Measurements from ENCODE around the gene CYTIP.
"Not testable (repeated sequence)": the region's sequence is repeated elsewhere in the genome, so short reads cannot be mapped to it uniquely, and the experiment has no call there.

The CYTIP gene

DNA sequence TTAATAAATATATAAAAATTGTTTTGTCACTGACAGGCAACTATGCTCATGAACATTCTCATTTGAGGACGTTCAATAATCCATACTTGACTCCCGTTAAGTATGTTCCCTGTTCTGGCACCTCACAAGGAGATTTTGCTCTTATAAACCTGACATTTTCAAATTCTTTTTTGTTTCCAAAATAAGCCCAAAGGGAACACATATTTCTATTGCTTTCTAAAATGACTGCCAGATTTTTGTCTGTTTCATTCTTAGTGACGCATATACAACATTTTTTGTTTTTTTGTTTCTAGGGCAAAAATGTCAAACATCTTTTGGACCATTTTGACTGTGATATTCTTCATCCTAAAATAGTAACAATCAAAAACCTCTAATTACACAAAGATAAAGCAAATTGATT, 50.5 kb downstream of the CYTIP start:
- in situ Hi-C loops (cut with MboI; ENCODE audit: low pct_unique_long_range_greater_than_20kb, low sequenced_read_pairs, unreplicated experiment): no loop called here
- no peak for DNase-seq (ENCODE audit: low spot score)
- TF ChIP-seq, protein P1, sequence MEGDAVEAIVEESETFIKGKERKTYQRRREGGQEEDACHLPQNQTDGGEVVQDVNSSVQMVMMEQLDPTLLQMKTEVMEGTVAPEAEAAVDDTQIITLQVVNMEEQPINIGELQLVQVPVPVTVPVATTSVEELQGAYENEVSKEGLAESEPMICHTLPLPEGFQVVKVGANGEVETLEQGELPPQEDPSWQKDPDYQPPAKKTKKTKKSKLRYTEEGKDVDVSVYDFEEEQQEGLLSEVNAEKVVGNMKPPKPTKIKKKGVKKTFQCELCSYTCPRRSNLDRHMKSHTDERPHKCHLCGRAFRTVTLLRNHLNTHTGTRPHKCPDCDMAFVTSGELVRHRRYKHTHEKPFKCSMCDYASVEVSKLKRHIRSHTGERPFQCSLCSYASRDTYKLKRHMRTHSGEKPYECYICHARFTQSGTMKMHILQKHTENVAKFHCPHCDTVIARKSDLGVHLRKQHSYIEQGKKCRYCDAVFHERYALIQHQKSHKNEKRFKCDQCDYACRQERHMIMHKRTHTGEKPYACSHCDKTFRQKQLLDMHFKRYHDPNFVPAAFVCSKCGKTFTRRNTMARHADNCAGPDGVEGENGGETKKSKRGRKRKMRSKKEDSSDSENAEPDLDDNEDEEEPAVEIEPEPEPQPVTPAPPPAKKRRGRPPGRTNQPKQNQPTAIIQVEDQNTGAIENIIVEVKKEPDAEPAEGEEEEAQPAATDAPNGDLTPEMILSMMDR (IDR thresholded peaks at IDR 0.05; ENCODE audit: extremely low read depth, insufficient read depth, missing control alignments): no peak

DNA sequence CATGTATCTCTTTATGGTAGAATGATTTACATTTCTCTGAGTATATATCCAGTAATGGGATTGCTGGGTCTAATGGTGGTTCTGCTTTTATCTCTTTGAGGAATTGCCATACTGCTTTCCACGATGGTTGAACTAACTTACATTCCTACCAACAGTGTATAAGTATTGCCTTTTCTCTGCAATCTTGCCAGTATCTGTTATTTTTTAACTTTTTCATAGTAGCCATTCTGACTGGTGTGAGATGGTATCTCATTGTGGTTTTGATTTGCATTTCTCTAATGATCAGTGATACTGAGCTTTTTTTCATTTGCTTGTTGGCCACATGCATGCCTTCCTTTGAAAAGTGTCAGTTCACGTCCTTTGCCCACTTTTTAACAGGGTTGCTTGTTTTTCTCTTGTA, 55.1 kb downstream of the CYTIP start:
- DNase-seq (ENCODE audit: low spot score): no peak
- in situ Hi-C loops (cut with MboI; ENCODE audit: low pct_unique_long_range_greater_than_20kb, low sequenced_read_pairs, unreplicated experiment): no loop called here
- TF ChIP-seq, protein P1 (IDR thresholded peaks at IDR 0.05; ENCODE audit: extremely low read depth, insufficient read depth, missing control alignments): no peak

DNA sequence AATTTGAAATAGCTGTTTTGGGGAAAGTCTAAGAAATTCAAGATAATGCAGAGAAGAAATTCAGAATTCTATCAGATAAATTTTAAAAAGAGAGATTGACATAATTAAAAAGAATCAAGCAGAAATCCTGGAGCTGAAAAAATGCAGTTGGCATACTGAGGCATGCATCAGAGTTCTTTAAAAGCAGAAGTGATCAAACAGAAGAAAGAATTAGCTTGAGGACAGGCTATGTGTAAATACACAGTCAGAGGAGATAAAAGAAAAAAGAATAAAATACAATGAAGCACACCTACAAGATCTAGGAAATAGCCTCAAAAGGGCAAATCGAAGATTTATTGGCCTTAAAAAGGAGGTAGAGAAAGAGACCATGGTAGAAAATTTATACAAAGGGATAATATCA, 57.1 kb downstream of the CYTIP start:
- in situ Hi-C loops (cut with MboI; ENCODE audit: low pct_unique_long_range_greater_than_20kb, low sequenced_read_pairs, unreplicated experiment): no loop called here
- TF ChIP-seq, protein P1 (IDR thresholded peaks at IDR 0.05; ENCODE audit: extremely low read depth, insufficient read depth, missing control alignments): no peak
- DNase-seq (ENCODE audit: low spot score): no peak

DNA sequence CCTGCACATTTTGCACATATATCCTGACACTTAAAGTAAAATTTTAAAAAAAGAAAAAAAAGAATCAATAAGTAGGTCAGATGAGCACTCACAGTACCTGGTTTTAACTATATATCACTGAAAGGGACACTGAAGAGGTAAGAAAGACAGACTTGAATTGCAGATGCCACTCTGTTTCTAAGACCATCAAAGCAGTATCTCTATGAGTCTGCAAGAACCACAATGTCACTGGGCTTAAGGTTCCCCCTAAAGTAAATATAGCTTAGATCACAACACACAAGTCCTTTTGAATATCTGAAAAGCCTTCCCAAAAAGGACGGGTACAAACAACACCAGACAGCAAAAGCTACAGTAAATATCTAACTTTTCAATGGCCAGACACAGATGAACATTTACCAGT, 57.6 kb downstream of the CYTIP start:
- in situ Hi-C loops (cut with MboI; ENCODE audit: low pct_unique_long_range_greater_than_20kb, low sequenced_read_pairs, unreplicated experiment): no loop called here
- no peak for DNase-seq (ENCODE audit: low spot score)
- TF ChIP-seq, protein P1 (IDR thresholded peaks at IDR 0.05; ENCODE audit: extremely low read depth, insufficient read depth, missing control alignments): no peak

DNA sequence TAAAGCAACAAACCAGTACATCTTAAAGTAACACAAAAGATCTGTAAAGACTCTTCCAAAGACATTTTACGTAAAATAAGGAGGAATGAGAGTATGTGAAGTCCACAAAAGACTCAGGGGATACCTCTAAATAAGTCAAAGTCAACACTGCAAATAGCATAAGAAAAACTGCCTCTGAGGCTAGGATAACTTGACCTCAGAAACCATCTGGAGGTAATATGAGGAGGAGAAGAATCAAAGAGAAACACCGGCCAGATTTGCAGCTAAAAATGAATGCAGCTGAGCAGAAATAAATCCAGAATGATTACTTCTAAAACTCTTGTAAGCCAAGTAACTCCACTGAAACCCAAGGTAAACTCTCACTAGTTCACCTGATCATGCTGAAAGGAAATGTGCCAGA, 66.0 kb downstream of the CYTIP start:
- TF ChIP-seq, protein P1 (IDR thresholded peaks at IDR 0.05; ENCODE audit: extremely low read depth, insufficient read depth, missing control alignments): no peak
- no peak for DNase-seq (ENCODE audit: low spot score)
- in situ Hi-C loops (cut with MboI; ENCODE audit: low pct_unique_long_range_greater_than_20kb, low sequenced_read_pairs, unreplicated experiment): no loop called here

DNA sequence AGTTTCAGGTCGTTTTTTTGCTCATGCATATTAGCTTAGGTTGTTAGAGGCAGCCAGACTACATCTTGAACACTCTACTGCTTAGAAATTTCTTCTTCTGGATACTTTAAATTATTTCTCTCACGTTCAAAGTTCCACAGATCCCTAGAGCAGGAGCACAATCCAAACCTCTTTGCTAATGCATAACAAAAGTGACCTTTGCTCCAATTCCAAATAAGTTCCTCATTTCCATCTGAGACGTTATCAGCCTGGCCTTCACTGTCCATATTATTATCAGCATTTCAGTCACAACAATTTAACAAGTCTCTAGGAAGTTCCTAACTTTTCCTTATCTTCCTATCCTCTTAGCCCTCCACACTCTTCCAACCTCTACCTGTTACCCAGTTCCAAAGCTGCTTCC, 67.8 kb downstream of the CYTIP start:
- TF ChIP-seq, protein P1 (IDR thresholded peaks at IDR 0.05; ENCODE audit: extremely low read depth, insufficient read depth, missing control alignments): no peak
- in situ Hi-C loops (cut with MboI; ENCODE audit: low pct_unique_long_range_greater_than_20kb, low sequenced_read_pairs, unreplicated experiment): no loop called here

DNA sequence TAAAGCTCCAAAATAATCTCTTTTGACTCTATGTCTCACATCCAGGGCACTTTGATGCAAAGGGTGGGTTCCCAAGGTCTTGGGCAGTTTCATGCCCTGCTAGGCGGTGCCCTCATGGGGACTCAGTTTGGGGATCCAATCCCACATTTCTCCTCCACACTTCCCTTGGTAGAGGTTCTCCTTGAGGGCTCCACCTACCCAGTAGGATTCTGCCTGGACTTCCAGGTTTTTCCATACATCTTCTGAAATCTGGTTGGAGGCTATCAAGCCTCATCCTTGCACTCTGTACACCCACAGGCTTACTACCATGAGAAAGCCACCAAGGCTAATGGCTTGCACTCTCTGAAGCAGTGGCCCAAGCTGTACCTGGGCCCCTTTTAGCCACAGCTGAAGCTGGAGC, 68.5 kb downstream of the CYTIP start:
- in situ Hi-C loops (cut with MboI; ENCODE audit: low pct_unique_long_range_greater_than_20kb, low sequenced_read_pairs, unreplicated experiment): no loop called here
- TF ChIP-seq, protein P1 (IDR thresholded peaks at IDR 0.05; ENCODE audit: extremely low read depth, insufficient read depth, missing control alignments): no peak
- no peak for DNase-seq (ENCODE audit: low spot score)

More for the DNA sequence above, 67.8 kb downstream of the CYTIP start:
- DNase-seq (ENCODE audit: low spot score): no peak

DNA sequence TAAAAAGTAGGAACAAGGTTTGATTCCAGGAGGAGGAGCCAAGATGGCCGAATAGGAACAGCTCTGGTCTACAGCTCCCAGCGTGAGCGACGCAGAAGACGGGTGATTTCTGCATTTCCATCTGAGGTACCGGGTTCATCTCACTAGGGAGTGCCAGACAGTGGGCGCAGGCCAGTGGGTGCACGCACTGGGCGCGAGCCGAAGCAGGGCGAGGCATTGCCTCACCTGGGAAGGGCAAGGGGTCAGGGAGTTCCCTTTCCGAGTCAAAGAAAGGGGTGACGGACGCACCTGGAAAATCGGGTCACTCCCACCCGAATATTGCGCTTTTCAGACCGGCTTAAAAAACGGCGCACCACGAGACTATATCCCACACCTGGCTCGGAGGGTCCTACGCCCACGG, 75.4 kb downstream of the CYTIP start:
- in situ Hi-C loops (cut with MboI; ENCODE audit: low pct_unique_long_range_greater_than_20kb, low sequenced_read_pairs, unreplicated experiment); DNase-seq (ENCODE audit: low spot score): not testable (repeated sequence)

Data from GM13977 (cell line).